ENCODE measurements around the gene SPDEF.

Gene SPDEF

DNA sequence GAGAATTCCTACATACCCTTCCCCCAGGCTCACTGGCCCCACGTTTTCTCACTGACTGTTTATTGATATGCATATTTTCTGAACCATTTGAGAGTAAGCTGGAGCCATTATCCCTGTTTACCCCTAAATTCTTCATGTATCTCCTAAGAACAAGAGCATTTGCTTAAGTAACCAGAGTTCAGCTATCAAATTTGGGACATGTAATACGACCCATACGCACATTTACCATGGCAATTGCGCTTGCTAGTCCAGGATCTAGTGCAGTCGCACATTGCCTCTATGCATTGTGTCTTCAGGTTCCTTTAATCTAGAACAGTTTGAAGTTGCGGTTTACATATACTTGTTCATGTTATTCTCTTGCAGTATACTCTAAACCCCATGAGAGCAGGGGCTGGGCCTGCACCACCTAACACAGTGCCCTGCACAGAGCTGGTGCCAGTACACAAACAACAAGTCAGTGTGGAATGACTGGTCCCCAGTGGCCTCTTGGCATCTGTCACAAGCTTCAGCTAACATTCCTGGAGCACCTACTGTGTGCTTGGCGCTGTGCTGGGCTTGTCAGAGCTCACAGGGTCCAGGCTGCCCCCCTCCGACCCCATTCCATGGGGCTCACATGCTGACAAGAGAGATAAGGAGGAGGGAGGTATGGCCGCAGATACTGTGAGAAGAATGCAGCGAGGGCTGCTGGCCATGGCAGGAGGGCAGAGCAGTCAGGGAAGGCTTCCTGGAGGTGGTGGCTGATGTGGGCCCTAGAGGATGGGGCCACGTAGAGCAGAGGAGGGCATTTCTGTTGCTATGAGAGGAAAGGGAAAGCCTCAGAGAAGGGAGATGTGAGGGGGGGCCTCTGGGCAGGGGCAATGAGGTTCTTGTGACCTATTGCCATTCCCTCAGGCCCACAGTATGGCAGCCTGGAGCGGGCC lies 28.1 kb downstream of the SPDEF start:
- DNase-seq (ENCODE audit: low read depth), result no peak

DNA sequence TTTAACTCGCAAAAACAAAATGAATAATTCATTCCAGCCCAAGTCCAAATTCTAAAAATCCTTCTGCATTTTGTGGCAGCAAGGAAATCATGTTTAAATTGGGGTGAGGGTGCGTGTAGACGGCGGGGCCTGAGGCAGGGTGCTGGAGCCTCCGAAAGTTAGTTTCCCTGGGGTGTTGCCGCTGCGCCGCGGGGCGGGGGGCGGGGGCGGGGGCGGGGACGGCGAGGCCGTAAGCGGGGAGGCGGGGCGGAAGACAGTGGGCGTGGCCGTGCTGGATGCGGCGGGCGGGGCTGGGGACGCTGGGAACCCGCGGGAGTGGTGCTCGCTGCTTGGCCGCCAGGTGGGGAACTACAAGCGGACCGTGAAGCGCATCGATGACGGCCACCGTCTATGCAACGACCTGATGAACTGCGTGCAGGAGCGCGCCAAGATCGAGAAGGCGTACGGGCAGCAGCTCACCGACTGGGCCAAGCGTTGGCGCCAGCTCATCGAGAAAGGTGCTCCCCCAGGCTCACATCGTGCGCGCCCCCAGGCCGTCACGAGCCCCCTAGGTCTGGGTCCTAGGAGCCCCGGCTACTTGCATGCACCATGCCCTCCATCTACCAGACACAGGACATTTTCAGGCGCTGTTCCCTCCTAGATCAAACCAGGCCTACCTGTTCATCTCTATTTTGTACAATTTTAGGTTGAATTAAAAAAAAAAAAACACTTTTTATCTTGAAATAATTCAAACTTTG lies 29.0 kb downstream of the SPDEF start:
- DNase-seq (ENCODE audit: low read depth), result peak; percentile 90

DNA sequence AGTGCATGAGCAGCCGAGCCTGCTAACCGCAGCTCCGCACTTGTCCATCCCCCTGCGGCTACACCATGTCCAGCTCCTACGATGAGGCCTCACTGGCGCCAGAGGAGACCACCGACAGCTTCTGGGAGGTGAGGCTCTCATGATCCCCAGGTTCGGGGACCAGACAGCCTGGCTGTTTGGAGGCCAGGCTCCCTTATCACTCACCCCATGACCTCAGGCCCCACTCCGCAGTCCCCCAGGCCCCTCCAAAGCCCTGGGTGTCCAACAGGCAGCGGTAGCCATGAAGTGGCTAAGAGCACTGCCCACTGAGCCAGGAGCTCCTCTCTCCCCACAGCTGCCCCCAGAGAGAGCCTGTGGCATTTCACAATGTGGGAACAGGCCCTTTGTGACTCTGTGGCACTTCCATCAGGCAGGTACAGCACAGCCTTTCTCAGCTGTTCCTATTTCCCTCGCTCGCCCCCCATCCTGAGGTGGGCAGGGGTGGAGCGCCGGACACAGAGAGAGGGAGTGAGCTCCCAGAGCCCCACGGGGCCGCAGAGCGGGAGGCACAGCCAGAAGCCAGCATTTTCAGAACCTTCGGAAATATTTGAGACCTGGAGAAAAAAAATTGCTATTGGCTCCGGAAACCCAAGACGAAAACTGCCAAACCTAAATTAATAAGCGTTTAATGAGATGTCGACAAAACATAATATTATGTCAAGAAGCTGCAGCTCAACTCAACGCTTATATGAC lies 29.7 kb downstream of the SPDEF start:
- DNase-seq (ENCODE audit: low read depth), result no peak

DNA sequence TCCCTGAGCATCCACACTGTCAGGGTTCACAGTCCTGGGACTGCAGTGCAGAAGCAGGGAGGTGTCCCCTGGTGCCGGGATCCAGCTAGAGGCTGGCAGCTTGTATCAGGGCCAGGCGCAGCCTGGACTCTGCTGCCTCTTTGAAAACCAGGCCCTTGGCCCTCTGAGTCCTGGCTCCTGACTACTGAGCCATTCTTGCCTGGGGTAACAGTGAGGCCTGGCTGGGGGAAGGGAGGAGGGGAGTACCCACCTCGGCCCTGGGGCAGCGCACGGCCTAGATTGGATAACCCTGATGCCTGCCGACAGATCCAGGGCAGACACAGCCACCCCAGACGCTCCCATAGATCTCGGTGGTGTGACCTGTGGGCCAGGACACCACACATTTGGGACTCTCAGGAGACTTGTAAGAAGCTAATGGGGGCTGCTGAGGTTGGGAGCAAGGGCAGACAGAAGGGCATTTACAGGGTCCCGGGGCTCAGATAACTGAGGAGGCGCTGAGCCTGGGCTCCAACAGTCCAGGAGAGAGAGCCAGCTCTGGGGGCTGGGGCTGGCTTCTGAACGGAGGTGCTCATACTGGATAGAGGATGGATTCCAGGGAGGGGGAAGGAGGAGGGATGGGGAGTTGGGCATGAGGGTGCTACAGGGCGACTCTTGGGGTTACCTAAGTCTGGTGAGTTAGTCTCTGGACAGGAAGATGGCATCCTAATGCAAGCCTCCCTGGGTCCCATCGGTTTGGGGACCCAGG lies 30.5 kb downstream of the SPDEF start:
- no peak for DNase-seq (ENCODE audit: low read depth)

DNA sequence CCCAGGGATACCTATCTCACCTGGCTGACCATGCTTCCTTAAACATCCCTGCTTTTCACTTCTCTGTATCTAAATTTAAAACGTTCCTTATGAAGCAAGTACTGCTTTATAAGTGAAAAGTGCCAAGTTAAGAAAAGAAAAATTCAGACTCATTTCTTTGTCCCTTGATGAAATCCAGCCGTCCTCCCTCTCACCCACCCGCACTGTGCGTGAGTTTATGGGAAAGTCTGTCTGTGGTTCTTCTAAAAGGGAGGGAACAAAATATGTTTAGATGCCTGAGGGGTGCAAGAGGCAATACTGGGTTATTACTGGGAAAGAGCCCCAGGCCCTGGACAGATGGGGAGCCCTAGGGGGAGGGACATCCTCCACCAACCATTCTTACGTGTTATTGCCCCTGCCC lies 31.2 kb downstream of the SPDEF start:
- no peak for DNase-seq (ENCODE audit: low read depth)

DNA sequence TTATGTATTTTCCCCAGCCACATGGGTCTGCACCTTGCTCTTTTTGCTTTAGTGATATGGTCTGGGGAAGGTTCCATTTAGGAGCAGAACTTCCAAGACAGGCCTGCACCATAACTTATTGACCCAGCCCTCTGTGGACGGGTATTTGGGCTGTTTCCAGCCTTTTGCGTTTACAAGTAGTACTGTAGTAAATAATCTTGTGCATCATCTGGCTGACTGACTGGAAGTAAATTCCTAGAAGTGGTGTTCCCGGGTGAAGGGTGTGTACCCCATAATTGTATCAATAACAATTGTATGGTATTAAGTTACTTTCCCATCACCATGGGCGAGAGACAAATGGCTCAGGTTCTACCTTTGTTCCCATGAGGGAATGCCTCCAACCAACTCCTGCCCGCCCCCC lies 31.6 kb downstream of the SPDEF start:
- no peak for DNase-seq (ENCODE audit: low read depth)

DNA sequence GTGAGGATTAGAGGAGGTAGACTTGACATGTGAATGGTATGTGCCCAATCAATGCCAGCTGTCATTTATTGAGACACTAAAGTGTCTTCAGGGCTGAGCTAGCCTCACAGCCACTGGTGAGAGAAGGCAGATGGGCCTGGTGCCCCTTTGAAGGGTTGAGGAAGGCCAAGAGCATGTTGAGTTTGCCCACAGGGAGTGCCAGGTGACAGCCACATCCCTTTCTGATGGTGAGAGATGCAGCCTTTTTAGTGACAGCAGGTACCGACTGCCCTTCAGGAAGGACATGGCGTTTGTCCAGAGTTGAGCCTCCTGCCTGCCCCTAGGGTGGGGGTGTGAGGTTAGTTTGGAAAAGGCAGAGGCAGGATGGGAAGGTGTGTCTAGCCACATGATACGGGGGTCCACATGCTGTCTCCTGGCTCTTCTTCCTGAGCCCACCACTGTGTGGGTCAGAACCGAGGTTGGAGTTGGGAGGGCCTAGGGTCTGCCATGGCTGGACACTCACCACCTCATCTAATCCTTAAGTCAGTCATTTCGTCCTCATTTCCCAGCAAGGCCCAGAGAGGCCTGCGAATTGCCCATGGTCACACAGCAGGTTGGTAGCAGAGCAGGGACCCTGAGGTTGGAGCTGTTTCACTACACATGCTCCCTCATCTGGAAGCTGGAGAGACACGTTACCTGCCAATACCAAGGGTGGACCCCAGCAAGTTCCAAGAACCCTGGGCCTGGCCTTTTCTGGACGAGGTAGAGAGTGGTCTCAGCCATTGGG lies 32.5 kb downstream of the SPDEF start:
- DNase-seq (ENCODE audit: low read depth), result no peak

DNA sequence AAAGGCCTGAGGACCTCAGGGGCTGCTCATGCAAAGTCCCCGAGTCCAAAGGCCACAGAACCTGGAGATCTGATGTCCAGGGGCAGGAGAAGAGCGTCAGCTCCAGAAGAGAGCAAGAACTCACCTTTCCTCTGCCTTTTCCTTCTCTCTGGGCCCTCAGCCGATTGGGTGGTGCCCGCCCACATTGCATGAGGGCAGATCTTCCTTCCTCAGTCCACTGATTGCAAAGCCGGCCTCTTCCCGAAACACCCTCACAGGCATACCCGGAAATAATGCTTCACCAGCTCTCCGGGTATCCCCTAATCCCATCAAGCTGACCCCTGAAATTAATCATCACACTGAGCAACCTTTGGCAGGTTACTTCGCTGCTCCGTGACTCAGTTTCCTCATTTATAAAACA lies 33.4 kb downstream of the SPDEF start:
- DNase-seq (ENCODE audit: low read depth), result no peak

DNA sequence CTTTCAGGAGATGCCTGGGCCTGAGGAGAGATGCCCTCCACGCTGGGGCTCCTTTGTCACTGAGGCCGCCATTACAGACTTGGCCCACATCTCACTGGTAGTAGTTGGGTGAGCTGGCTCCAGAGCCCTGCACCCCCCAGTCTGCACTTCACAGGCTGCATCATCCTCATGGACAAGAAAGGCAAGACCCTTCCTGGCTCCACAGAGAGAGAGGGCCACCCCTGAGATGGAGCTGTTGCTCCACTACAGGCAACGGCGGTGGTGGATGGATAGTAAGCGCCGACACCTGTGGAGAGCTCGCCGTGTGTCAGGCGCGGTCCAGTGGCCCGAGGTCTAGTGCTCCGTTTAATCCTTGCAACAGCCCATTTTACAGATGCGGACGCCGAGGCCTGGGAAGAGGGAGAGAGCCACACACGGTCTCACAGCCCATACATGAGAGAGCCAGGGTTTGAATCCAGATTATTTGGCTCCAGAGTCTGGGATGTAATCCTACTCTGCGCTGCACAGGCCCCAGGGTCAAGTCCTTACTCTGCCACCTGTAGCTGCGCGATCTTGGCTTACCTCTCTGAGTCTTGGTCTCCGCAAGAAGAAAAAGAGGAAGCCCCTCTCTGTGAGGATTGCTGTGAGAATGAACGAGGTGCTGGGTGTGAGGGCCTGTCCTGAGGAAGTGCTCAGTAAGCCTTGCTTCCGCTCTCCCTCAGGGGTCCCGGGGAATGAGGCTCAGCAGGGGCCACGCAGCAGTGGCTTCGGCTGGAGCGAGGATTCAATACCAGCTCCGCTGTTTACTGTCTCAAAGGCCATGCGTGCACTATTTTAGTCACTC lies 34.5 kb downstream of the SPDEF start:
- DNase-seq (ENCODE audit: low read depth), result no peak

DNA sequence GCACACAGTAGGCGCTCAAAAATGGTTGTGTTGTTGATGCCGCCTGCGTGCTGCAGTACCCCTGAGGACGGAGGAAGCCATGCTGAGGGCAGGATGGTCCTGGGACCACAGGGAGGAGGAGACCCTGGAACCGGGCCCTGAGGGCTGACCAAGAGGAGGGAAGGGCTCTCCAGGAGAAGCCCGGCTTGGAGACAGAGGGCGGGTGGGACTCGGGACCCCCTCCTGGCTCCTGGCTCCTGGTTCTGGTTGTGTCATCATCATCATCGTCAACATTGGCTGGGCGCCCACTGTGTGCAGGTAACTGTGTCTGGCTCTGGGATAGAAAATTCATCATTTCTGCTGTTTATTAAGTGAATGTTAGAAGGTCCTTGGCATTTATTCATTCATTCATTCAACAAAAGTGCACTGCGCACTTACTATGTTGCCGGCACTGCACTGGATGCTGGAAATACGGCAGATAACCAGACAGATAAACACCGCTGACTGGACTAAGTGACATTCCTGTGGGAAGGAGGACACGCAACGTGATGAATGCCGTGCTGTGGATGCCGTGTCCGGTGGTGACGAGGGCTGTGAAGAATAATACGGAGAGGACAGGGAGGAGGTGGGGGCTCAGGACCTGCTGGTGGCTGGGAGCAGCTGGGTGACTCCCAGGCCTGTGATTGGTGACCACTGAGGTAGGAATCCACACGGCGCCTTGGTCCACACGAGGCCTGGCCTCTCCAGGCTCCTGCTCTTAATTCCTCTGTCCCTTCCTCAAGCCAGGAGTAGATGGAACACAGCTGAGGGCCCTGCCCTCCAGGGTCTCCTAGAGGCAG lies 35.3 kb downstream of the SPDEF start:
- no peak for DNase-seq (ENCODE audit: low read depth)

DNA sequence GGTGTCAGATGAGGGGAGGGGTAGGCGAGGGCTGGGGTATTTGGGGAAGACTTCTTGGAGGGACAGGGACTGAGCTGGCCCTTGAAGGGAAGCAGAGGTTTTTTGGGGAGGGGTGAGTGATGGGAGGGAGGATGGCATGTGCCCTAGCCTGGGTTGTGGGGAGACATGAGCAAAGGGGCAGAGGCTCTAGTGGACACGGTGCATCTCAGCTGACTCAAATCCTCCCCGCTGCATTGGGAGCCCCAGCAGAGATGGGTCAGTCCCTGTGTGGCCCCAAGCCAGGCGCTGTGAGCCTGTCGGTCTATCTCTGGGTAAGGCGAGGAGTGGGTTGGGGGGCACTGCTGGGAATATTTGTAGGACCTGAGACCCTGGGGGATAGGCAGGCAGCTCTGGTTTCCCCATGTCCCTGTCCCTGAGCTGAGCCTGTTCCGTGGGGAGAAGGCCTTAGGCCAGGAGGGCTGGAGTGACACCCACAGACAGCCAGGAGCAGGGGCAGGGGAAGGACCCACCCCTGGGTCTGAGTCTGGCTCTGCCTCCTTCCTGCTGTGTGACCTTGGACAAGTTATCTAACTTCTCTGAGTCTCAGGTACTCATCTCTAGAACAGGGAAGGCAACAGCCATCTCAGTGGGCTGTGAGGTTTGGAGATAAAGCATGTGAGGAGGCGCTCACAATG lies 36.0 kb downstream of the SPDEF start:
- DNase-seq (ENCODE audit: low read depth), result no peak

DNA sequence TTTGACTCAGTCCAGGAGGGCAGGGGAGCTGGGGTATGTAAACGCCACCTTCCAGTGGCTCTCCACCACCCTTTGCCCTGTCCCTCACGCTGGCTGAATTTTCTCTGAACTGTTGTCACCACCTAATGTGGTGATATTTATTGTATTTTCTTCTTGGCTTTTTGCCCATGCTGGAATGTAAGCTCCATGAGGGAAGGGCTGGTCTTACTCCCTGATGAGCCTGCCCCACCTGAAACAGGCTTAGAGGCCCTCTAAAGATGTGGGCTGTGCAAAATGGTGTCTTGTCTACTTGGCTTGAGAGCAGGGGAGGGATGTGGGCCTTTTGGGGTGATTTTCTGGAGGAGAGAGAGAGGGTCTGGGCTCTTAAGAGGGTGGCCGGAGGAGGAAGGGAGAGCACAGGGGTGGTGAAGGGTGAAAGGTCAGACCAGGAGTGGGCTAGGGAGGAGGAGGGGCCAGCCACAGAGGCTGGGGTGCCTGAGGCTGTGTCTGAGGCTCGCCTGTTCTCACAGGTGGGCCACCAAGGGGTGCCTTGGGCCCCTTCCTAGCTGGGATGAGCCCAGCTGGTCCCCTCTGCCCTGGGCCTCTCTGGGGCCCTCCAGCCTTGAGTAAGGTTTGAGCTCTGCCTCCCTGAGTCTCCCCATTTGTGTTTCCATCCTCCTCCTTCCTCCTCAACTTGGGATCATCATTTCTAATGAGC lies 37.3 kb downstream of the SPDEF start:
- DNase-seq (ENCODE audit: low read depth), result no peak

DNA sequence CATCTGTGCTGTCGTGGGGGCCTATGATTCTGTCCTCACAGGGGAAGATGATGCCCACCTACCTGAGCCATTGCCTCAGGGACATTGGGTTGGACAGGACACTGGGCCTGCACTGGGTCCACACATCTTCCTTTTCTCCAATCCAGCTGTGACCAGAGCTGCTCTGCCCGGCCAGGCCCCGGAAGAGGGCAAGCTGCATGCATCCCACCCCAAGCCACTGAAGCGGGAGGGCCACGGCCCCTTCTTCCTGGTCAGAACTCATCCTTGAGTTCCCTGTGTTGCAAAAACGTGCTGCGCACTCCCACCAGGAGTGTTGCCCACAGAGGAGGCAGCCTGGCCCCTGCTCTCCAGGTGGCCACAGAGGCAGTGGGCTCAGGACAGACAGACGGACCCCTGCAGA lies 38.2 kb downstream of the SPDEF start:
- DNase-seq (ENCODE audit: low read depth), result no peak

DNA sequence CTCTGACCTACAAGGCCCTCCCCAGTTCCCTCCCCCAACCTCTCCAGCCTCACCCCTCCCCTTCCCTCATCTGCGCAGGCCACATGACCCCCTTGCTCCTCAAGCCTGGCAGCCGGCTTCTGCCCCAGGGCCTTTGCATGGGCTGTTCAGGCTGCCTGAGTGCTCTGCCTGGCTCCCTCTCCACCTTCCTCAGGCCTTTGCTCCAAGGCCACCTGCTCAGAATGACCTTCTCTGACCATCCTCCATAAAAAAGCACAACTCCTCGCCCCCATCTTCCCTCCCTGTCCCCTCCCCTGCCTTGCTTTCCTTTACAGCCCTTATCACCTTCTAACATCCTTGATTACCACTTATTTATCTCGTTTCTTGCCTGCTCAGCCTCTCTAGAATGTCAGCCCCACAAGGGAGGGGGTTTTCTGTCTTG lies 38.7 kb downstream of the SPDEF start:
- DNase-seq (ENCODE audit: low read depth), result no peak

DNA sequence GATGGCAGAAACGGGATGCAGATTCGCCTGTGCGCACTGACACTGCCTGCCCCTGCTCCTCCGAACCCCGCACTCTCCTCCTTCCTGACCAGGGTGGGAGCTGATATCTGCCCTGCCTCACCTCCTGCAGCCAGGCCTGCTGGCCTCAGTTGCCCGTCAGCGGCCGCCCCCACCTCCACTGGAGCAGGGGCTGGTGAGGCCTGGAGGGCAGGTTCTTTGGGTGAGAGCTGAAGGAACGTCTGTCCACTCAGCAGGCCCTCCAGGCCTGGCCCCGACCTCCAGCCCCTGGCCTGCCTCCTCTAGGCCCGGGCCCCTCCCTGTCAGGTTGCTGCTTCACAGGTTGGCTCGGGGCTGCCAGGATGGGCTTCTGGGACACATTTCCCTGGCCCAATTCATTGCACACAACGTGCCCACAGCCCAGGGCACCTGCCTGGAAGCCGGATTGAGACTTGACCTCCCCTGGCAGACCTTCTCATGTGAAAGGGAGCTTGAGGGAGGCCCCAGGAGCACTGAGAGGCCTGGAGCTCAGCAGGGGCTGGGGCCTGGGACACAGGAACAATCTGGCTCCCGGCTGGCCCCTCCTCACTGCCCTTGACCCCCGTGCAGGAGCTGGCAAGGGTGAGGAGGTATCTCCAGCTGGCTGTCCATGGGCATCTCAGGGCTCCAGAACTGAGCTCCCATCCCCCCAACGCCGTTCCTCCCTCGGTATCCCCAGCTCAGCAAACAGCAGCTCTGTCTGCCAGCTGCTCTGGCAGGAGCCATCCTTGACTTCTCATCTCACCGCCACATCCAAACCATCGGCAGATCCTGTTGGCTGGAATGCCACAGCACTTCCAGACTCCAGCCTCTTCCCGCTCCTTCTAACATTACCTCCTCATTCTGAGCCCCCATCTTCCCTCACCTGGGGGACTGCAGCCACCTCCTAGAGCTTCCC lies 39.5 kb downstream of the SPDEF start:
- DNase-seq (ENCODE audit: low read depth), result no peak

DNA sequence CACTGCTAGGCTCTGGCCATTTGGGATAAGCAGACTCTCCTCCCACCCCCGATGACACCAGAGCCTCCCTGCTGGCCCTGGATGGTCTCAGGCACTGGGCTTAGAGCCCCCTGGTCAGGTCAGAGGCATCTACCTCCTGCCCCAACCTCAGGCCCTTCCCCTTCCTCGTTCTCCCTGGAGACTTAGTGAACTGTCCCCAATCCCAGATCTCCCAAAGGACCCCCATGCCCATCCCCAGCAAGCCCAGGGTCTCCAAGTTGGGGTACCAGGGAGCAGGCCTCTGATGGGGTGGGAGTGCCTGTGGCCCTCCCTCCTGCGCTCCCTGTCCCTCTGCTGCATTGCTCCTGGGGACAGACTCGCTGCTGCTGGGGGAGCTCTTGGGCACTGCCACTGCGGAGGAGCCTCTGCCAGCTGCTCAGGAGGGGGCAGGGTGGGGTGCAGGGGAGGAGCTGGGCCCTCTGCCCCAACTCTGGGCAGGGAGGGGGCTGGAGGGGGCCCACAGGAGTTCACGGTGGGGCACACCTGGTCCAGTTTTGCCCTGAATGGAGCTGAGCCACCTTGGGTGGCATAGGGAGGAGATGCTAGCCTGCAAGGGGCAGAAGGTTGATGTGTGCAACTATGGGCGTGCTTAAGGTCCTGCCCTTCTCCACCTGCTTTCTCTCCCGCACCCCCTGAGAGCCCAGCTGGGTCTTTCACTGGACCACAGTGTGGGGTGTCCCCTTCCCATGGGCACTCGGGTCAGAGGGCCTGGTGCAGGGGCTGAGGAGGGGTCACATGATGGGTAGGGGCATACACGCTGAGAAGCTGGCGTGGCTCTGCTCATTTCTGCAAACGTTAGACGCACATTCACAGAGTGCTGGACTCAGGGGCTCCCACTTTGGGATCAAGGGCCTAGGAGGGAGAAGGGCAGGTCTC lies 40.4 kb downstream of the SPDEF start:
- DNase-seq (ENCODE audit: low read depth), result no peak

Measured in T-helper 22 cell (primary cell).